ENCODE results near the gene GDI1.

GDI1 gene

GRCh38 chrX:154411981-154412340 is 25.0 kb upstream of the GDI1 start:
- WGBS, result 0% methylated on average over 5 of the region's 29 CpGs
- peaks cover 17% of the 10 kb centered on the region for H3K4me1 ChIP-seq (ENCODE audit: control insufficient read depth, insufficient read depth, low read depth, low read length)
- H3K9me3 ChIP-seq (ENCODE audit: control insufficient read depth, low read length), result no peaks in the 10 kb centered on the region
- peak overlapping the region; percentile 77 to 79 for H3K4me3 ChIP-seq (ENCODE audit: insufficient read depth in 1 of 2, low read depth in 1 of 2, low read length in 2 of 2)
- H2AFZ ChIP-seq (ENCODE audit: low read depth, low read length), result no peak overlapping the region
- H2BK15ac ChIP-seq (ENCODE audit: low read depth, poor library complexity, severe bottlenecking), result no peak overlapping the region
- H3K18ac ChIP-seq (ENCODE audit: low read depth in 1 of 2, low read length in 2 of 2), result peak overlapping the region; percentile 37 to 89
- no peak overlapping the region for H2BK5ac ChIP-seq (ENCODE audit: low read depth, low read length, poor library complexity, severe bottlenecking)
- H3K27ac ChIP-seq (ENCODE audit: low read length, poor library complexity, severe bottlenecking), result no peak overlapping the region
- H4K91ac ChIP-seq (ENCODE audit: low read length), result peak overlapping the region; percentile 92
- peaks cover 6 to 15% of the 10 kb centered on the region in 2 experiments for H3K36me3 ChIP-seq (ENCODE audit: control insufficient read depth in 1 of 2, insufficient read depth in 2 of 2, low read depth in 1 of 2, low read length in 2 of 2)
- H3K4ac ChIP-seq (ENCODE audit: low read depth in 1 of 2, low read length in 2 of 2), result peak overlapping the region in 1 of 2 experiments; percentile 14
- H3K9ac ChIP-seq (ENCODE audit: low read length), result peak overlapping the region; percentile 85
- no peak overlapping the region for H3K23ac ChIP-seq (ENCODE audit: low read length in 2 of 2)
- no peak overlapping the region for H2BK12ac ChIP-seq (ENCODE audit: low read length in 2 of 2)
- peak overlapping the region; percentile 87 for H4K8ac ChIP-seq (ENCODE audit: low read length)
- no peak overlapping the region for H3K14ac ChIP-seq (ENCODE audit: low read length in 2 of 2)
- H3K79me1 ChIP-seq (replicated peaks; ENCODE audit: low read length, poor library complexity, severe bottlenecking), result peaks cover 5% of the 10 kb centered on the region
- no peak overlapping the region for H2AK5ac ChIP-seq (ENCODE audit: low read length, severe bottlenecking)
- peaks cover 0 to 5% of the 10 kb centered on the region in 2 experiments for H3K27me3 ChIP-seq (ENCODE audit: control insufficient read depth in 1 of 2, insufficient read depth in 1 of 2, low read length in 2 of 2)
- H2BK120ac ChIP-seq (ENCODE audit: low read depth, low read length), result peak overlapping the region; percentile 73
- peak overlapping the region; percentile 73 for H3K4me2 ChIP-seq (ENCODE audit: low read length, poor library complexity, severe bottlenecking)
- peak; percentile 67 for DNase-seq

DNA sequence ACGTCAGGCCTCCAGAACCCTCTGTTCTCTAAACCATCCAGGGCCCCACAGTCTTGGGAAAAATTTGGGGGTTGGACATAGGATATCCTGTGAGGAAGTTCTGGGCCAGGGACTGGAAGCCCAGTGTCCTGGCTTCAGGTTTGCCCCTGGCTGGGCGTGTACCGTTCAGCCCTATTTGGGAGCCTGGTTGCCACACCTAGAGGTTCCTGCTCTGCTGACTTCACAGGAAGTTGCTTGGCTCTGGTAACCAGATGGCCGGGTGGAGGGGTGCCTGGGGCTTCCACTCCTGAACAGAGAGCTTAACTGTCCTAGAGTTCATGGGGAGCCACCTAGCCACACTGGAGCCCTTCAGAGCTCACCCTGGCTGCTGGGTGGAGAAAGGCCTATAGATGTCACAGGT is 24.5 kb upstream of the GDI1 start:
- Histone ChIP-seq H3K9ac (ENCODE audit: low read length) (peak overlapping the region; percentile 85), H2AK5ac (ENCODE audit: low read length, severe bottlenecking) (no peak overlapping the region), H2BK12ac (ENCODE audit: low read length in 2 of 2) (no peak overlapping the region), H4K91ac (ENCODE audit: low read length) (no peak overlapping the region), H3K4ac (ENCODE audit: low read depth in 1 of 2, low read length in 2 of 2) (peak overlapping the region; percentile 2 to 13), H2BK15ac (ENCODE audit: low read depth, poor library complexity, severe bottlenecking) (no peak overlapping the region), H3K4me2 (ENCODE audit: low read length, poor library complexity, severe bottlenecking) (peak overlapping the region; percentile 73), H3K18ac (ENCODE audit: low read depth in 1 of 2, low read length in 2 of 2) (peak overlapping the region in 1 of 2 experiments; percentile 5), H3K27ac (ENCODE audit: low read length, poor library complexity, severe bottlenecking) (no peak overlapping the region), H4K8ac (ENCODE audit: low read length) (no peak overlapping the region), H3K79me1 (replicated peaks; ENCODE audit: low read length, poor library complexity, severe bottlenecking) (peaks cover 5% of the 10 kb centered on the region), H3K36me3 (ENCODE audit: control insufficient read depth in 1 of 2, insufficient read depth in 2 of 2, low read depth in 1 of 2, low read length in 2 of 2) (peaks cover 6 to 15% of the 10 kb centered on the region in 2 experiments), H2BK120ac (ENCODE audit: low read depth, low read length) (peak overlapping the region; percentile 15), H3K23ac (ENCODE audit: low read length in 2 of 2) (no peak overlapping the region), H3K27me3 (ENCODE audit: control insufficient read depth in 1 of 2, insufficient read depth in 1 of 2, low read length in 2 of 2) (peaks cover 0 to 5% of the 10 kb centered on the region in 2 experiments), H2BK5ac (ENCODE audit: low read depth, low read length, poor library complexity, severe bottlenecking) (no peak overlapping the region), H3K14ac (ENCODE audit: low read length in 2 of 2) (no peak overlapping the region), H3K9me3 (ENCODE audit: control insufficient read depth, low read length) (no peaks in the 10 kb centered on the region), H2AFZ (ENCODE audit: low read depth, low read length) (no peak overlapping the region), H3K4me3 (ENCODE audit: insufficient read depth in 1 of 2, low read depth in 1 of 2, low read length in 2 of 2) (peak overlapping the region in 1 of 2 experiments; percentile 79), H3K4me1 (ENCODE audit: control insufficient read depth, insufficient read depth, low read depth, low read length) (peaks cover 19% of the 10 kb centered on the region)
- WGBS, result 51% methylated on average over 3 of the region's 4 CpGs
- DNase-seq, result no peak

GRCh38 chrX:154413142-154413541 is 23.8 kb upstream of the GDI1 start:
- 95% methylated on average over 5 of the region's 8 CpGs for WGBS
- no peak for DNase-seq

DNA sequence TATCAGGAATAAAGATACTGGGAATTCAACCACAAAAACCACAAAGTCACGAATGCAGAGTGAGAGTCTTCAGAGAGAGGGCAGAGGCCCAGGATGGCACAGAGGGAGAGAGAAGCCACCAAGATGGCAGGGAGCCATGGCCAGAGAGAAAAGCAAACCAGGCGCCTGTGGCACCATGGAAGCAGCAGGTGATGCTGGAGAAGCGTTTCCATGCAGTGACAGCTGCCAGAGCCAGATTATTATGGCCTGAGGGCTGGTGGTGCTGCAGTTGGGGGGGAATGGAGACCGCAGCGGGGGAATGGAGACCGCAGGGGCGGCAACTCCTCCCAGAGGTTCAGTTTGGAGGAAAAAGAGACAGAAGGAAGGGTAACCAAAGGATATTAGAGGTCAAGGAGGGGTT is 19.8 kb upstream of the GDI1 start:
- peaks cover 10% of the 10 kb centered on the region for H3K4me1 ChIP-seq (ENCODE audit: control insufficient read depth, insufficient read depth, low read depth, low read length)
- no peak overlapping the region for H2BK5ac ChIP-seq (ENCODE audit: low read depth, low read length, poor library complexity, severe bottlenecking)
- peaks cover 15 to 31% of the 10 kb centered on the region in 2 experiments for H3K36me3 ChIP-seq (ENCODE audit: control insufficient read depth in 1 of 2, insufficient read depth in 2 of 2, low read depth in 1 of 2, low read length in 2 of 2)
- H3K4me2 ChIP-seq (ENCODE audit: low read length, poor library complexity, severe bottlenecking), result no peak overlapping the region
- no peak overlapping the region for H3K4me3 ChIP-seq (ENCODE audit: insufficient read depth in 1 of 2, low read depth in 1 of 2, low read length in 2 of 2)
- H2AK5ac ChIP-seq (ENCODE audit: low read length, severe bottlenecking), result no peak overlapping the region
- H3K18ac ChIP-seq (ENCODE audit: low read depth in 1 of 2, low read length in 2 of 2), result no peak overlapping the region
- no peak overlapping the region for H3K4ac ChIP-seq (ENCODE audit: low read depth in 1 of 2, low read length in 2 of 2)
- no peaks in the 10 kb centered on the region for H3K9me3 ChIP-seq (ENCODE audit: control insufficient read depth, low read length)
- H2BK120ac ChIP-seq (ENCODE audit: low read depth, low read length), result no peak overlapping the region
- no peak overlapping the region for H2BK12ac ChIP-seq (ENCODE audit: low read length in 2 of 2)
- no peak overlapping the region for H3K14ac ChIP-seq (ENCODE audit: low read length in 2 of 2)
- H3K27me3 ChIP-seq (ENCODE audit: control insufficient read depth in 1 of 2, insufficient read depth in 1 of 2, low read length in 2 of 2), result peaks cover 0 to 12% of the 10 kb centered on the region in 2 experiments
- no peak overlapping the region for H3K23ac ChIP-seq (ENCODE audit: low read length in 2 of 2)
- no peak overlapping the region for H3K27ac ChIP-seq (ENCODE audit: low read length, poor library complexity, severe bottlenecking)
- H4K91ac ChIP-seq (ENCODE audit: low read length), result no peak overlapping the region
- H2BK15ac ChIP-seq (ENCODE audit: low read depth, poor library complexity, severe bottlenecking), result no peak overlapping the region
- no peak overlapping the region for H4K8ac ChIP-seq (ENCODE audit: low read length)
- H2AFZ ChIP-seq (ENCODE audit: low read depth, low read length), result no peak overlapping the region
- H3K79me1 ChIP-seq (replicated peaks; ENCODE audit: low read length, poor library complexity, severe bottlenecking), result peaks cover 3% of the 10 kb centered on the region
- no peak overlapping the region for H3K9ac ChIP-seq (ENCODE audit: low read length)
- 90% methylated on average over 6 of the region's 7 CpGs for WGBS
- no peak for DNase-seq

More at GRCh38 chrX:154413142-154413541, 23.8 kb upstream of the GDI1 start:
- no peak overlapping the region for H2AFZ ChIP-seq (ENCODE audit: low read depth, low read length)
- H3K18ac ChIP-seq (ENCODE audit: low read depth in 1 of 2, low read length in 2 of 2), result no peak overlapping the region
- no peak overlapping the region for H3K4ac ChIP-seq (ENCODE audit: low read depth in 1 of 2, low read length in 2 of 2)
- H2BK120ac ChIP-seq (ENCODE audit: low read depth, low read length), result no peak overlapping the region
- no peak overlapping the region for H2AK5ac ChIP-seq (ENCODE audit: low read length, severe bottlenecking)
- peaks cover 19% of the 10 kb centered on the region for H3K4me1 ChIP-seq (ENCODE audit: control insufficient read depth, insufficient read depth, low read depth, low read length)
- H3K14ac ChIP-seq (ENCODE audit: low read length in 2 of 2), result no peak overlapping the region
- H3K27ac ChIP-seq (ENCODE audit: low read length, poor library complexity, severe bottlenecking), result no peak overlapping the region
- peaks cover 6 to 15% of the 10 kb centered on the region in 2 experiments for H3K36me3 ChIP-seq (ENCODE audit: control insufficient read depth in 1 of 2, insufficient read depth in 2 of 2, low read depth in 1 of 2, low read length in 2 of 2)
- H3K23ac ChIP-seq (ENCODE audit: low read length in 2 of 2), result no peak overlapping the region
- H3K4me2 ChIP-seq (ENCODE audit: low read length, poor library complexity, severe bottlenecking), result no peak overlapping the region
- no peak overlapping the region for H3K4me3 ChIP-seq (ENCODE audit: insufficient read depth in 1 of 2, low read depth in 1 of 2, low read length in 2 of 2)
- peaks cover 5% of the 10 kb centered on the region for H3K79me1 ChIP-seq (replicated peaks; ENCODE audit: low read length, poor library complexity, severe bottlenecking)
- no peak overlapping the region for H4K8ac ChIP-seq (ENCODE audit: low read length)
- no peak overlapping the region for H2BK15ac ChIP-seq (ENCODE audit: low read depth, poor library complexity, severe bottlenecking)
- no peak overlapping the region for H2BK12ac ChIP-seq (ENCODE audit: low read length in 2 of 2)
- H3K9ac ChIP-seq (ENCODE audit: low read length), result no peak overlapping the region
- no peak overlapping the region for H4K91ac ChIP-seq (ENCODE audit: low read length)
- H3K9me3 ChIP-seq (ENCODE audit: control insufficient read depth, low read length), result no peaks in the 10 kb centered on the region
- peaks cover 0 to 5% of the 10 kb centered on the region in 2 experiments for H3K27me3 ChIP-seq (ENCODE audit: control insufficient read depth in 1 of 2, insufficient read depth in 1 of 2, low read length in 2 of 2)
- H2BK5ac ChIP-seq (ENCODE audit: low read depth, low read length, poor library complexity, severe bottlenecking), result no peak overlapping the region

Data from mesenchymal stem cell (in vitro differentiated cells and primary cell).